Amygdala (tissue), 56 donors: ENCODE data around the gene ZNF493.

Experiments used
- DNase-seq, 56 donors: peaks; one replicate each; lab custom pipeline; 2025; lab: John Stamatoyannopoulos, UW

ZNF493 gene

DNA sequence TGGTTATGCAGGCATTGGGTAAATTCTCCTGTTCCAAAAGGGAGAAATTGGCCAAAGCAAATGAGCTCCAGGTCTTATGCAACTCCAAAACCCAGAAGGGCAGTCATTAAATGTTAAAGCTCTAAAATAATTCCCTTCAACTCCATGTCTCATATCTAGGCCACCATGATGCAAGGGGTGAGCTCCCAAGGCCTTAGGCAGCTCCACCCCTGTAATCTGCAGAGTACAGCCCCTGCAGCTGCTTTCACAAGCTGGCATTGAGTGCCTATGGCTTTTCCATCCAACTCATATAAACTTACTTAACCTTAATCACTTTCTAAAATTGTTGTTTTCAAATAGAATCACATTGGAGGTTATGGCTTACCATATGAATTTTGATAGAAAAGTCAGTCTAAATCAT, 63.8 kb downstream of the ZNF493 start:
- DNase-seq: no peak

DNA sequence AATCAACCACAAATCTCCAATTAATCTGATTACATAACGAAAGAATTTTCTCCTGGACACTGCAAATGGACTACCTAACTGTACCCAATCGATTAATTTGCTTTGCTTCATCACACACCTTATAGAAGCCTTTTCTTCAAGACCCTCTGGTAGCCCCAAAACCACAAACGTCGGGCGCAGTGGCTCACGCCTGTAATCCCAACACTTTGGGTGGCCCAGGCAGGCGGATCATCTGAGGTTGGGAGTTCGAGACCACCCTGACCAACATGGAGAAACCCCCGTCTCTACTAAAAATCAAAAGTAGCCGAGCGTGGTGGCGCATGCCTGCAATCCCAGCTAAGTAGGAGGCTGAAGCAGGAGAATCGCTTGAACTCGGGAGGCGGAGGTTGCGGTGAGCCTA, 65.6 kb downstream of the ZNF493 start:
- no peak for DNase-seq

DNA sequence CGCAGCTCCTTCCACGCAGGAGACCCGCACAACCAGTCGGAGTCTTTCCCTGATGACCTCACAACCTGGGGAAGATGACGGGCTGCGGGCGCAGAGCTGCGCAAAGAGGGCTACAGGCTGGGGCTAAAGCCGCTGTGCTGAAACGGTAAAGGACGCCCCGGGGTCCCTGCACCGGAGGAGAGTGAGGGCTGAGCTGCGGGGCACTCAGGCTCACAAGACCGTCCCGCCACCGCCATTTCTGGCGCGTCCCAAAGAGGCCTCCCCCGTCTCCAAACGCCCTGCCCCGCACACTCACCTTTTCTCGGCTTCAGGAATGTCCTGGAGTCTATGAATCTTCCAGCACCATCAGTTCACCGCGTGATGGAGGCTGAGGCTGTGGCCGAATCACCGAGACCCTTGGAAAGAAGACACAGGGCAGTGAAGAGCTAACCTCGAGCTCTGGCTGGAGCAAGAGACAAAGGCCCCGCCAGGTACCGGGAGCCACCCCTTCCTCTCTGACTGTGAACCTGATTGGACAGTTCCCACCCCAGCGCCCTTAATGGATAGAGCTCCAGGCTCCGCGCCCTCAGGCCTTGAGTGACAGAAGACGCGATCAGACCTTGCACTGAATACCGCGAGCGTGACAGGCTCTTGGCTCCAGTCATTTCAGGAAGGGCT, 66.6 kb downstream of the ZNF493 start:
- no peak for DNase-seq

DNA sequence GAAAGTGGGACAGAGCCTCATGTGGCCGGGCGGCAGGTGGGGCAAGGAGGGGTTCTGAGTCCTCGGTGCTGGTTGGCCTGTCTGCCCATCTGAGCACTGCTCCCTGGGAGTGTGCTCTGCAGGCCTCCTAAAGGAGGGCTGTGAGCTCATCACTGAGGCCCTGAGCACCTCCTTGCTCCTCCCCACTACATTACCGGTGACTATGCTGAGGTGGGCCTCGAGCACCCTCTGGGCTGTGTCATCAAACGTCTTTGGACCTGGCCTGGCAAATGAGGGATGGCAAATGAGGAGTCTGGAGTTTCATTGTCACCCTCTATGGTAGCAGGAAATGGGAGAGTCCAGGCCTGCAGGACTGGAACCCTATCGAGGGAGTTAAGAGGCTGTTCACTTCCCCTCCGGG, 69.7 kb downstream of the ZNF493 start:
- no peak for DNase-seq

DNA sequence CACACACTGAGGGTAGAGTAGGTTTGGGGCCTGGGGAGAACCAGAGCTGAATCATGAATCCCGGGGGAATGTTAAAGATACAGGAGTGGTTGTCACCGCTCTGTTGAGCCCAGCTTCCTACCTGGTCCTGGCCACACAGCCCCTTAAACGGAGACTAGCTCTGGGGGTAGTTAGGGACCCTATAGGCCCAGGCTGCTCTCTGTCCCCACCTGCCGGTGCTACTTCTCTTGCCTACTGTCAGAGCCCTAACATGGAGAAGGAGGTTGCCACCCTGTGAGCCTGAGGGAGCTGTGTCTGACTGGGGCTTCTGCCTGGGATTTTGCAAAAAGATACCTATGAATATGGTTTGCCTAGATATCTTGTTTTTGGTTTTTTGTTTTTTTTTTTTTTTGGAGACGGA, 71.9 kb downstream of the ZNF493 start:
- DNase-seq: no peak

DNA sequence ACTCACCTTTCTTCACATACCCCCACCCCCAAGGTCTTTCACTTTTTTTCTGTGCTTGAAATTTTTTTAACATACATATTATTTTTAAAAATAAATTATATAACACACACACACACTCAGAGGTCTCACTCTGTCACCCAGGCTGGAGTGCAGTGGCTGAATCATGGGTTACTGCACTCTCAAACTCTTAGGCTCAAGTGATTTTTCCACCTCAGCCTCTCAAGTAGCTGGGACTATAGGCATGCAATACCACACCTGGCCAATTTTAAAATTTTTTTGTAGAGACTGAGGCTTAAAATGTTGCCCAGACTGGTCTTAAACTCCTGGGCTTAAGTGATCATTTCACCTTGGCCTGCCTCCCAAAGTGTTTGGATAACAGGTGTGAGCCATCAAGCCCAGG, 75.6 kb downstream of the ZNF493 start:
- DNase-seq: no peak

DNA sequence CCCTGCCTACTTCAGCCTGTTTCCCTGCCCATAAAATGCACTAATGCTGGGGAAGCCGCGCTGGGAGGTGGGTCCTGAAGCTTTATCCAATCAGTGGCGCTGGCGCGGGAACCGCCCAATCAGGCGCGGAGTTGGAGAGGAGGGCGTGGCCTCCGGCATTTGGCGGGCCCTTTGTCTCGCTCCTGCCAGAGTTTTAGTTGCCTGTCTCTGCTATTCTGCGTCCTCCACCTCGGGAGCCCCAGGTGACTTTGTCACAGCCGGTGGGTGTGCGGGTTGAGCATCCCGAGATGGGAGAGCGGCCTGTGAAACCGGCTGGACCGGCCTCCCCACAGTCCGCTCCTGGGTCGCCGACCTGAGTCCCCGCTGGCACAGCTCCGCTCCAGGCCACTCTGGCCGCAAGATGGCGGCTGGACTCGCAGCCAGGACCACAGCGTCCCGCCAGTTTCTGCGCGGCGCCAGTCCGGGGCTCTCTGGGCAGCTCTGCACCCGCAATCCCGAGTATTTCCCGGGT, 77.8 kb downstream of the ZNF493 start:
- peak in 55 of 56 donors; percentile 7 to 87 (median 57) for DNase-seq
